ENCODE results near the gene WSCD2.

GRCh38 chr12:108135627-108136026 is 6.5 kb downstream of the WSCD2 start:
- TF ChIP-seq POLR2A (IDR thresholded peaks at IDR 0.05) (no peak), CTCF (IDR thresholded peaks at IDR 0.05) (no peak), POLR2AphosphoS5 (IDR thresholded peaks at IDR 0.05) (no peak)

Data from prostate gland (tissue), 2 donors.